ENCODE measurements around the gene CHST11.

GRCh38 chr12:104459368-104459909 is 2.7 kb downstream of the CHST11 start:
- no peak for TF ChIP-seq CTCF (IDR thresholded peaks at IDR 0.05)
- TF ChIP-seq ZFX (IDR thresholded peaks at IDR 0.05; ENCODE audit: borderline replicate concordance) = no peak

All from 22Rv1 (cell line).